ENCODE results near the gene HSPB6.
A peak's percentile ranks its signal among the peaks of the same experiment; 100 is the strongest.
"Not testable (repeated sequence)": the region's sequence is repeated elsewhere in the genome, so short reads cannot be mapped to it uniquely, and the experiment has no call there.

HSPB6 gene

GRCh38 chr19:35786299-35787160 is 29.7 kb upstream of the HSPB6 start:
- DNase-seq (ENCODE audit: low read depth), result no peak

DNA sequence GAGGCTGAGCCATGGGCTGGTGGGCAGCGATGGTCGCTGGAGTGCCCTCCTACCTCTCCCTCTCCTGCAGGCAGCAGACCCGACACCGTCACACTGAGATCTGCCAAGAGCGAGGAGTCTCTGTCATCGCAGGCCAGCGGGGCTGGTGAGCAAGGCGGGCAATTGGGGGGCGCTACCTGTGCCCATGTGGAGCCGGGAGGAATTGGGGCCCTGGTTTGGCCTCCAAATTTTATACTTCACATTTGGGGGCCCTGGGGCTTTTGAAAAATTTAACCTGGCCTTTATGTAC is 28.5 kb upstream of the HSPB6 start:
- DNase-seq (ENCODE audit: low read depth), result no peak

DNA sequence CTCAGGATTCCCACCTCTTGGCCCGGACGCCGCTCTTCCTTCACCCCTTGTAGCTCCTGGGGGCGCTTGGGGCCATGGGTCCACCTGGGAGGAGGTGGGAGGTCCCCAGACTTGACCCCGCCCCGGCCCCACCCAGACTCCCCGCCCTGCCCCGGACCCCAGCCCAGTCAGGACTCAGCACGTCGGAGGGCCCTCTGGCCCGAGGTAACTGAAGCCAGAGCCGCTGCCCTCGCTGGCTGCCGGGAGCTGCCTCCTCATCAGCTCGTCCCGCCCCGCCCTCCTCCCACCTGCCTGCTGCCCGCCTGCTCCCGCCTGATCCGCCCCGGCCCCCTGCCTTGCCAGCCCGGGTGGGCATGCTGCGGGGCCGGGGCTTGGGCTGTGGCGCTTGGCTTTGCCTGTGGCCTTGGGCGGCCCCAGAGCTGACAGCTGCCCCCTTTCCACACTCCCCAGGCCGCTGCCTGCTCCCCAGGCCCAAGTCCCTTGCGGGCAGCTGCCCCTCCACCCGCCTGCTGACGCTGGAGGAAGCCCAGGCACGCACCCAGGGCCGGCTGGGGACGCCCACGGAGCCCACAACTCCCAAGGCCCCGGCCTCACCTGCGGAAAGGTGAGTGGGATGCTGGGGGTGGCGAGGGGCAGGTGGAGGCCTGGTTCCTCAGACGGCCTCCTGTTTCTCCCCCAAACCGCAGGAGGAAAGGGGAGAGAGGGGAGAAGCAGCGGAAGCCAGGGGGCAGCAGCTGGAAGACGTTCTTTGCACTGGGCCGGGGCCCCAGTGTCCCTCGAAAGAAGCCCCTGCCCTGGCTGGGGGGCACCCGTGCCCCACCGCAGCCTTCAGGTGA is 27.9 kb upstream of the HSPB6 start:
- no peak for DNase-seq (ENCODE audit: low read depth)

- DNase-seq (ENCODE audit: low read depth), result no peak
These were observed 26.9 kb upstream of the HSPB6 start for GRCh38 chr19:35783469-35784434.

GRCh38 chr19:35782589-35782988 is 25.8 kb upstream of the HSPB6 start:
- no peak for DNase-seq (ENCODE audit: low read depth)

GRCh38 chr19:35781650-35782049 is 24.8 kb upstream of the HSPB6 start:
- DNase-seq (ENCODE audit: low read depth), result no peak

GRCh38 chr19:35780717-35781116 is 23.9 kb upstream of the HSPB6 start:
- DNase-seq (ENCODE audit: low read depth), result no peak

DNA sequence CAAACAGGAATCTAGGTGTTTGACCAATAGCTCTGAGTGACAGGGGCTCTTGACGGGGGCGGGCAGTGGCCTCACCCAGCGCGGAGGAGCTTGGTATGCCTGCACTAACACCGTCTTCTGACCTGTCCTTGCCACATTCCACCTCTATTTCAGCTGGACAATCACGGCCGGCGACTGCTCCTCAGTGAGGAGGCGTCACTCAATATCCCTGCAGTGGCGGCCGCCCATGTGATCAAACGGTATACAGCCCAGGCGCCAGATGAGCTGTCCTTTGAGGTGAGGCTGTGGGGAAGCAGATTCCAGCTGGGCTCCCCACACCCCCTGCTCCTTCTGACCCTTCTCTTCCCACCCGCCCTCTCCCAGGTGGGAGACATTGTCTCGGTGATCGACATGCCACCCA is 23.2 kb upstream of the HSPB6 start:
- no peak for DNase-seq (ENCODE audit: low read depth)

DNA sequence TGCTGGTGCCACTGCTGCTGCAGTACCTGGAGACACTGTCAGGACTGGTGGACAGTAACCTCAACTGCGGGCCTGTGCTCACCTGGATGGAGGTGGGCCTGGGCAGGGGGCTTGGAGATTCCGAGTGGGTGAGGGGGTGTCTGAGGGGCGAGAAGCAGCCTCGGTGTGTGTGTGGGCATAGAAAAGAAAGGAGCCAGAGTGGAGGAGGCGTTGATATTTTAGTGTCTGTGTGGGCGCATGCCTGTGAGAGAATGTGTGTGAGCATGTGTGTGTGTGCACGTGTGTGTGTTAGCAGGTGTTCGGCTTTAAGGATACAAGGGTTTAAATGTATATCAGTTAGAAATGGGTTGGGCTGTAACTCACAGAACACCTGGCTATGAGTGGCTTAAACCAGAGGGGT is 22.2 kb upstream of the HSPB6 start:
- no peak for DNase-seq (ENCODE audit: low read depth)

GRCh38 chr19:35777961-35778360 is 21.1 kb upstream of the HSPB6 start:
- DNase-seq (ENCODE audit: low read depth), result no peak

- DNase-seq (ENCODE audit: low read depth), result no peak
These were observed 20.4 kb upstream of the HSPB6 start for GRCh38 chr19:35777086-35777841.

- DNase-seq (ENCODE audit: low read depth), result no peak
These were observed 19.4 kb upstream of the HSPB6 start for GRCh38 chr19:35776102-35776788.

- peak; percentile 100 for DNase-seq (ENCODE audit: low read depth)
These were observed 18.7 kb upstream of the HSPB6 start, which contains the start of gene ARHGAP33 for GRCh38 chr19:35775298-35776101. TSS of gene ARHGAP33 (plus strand) at chr19:35775564. CDS start at chr19:35775659, 95 bp downstream.

DNA sequence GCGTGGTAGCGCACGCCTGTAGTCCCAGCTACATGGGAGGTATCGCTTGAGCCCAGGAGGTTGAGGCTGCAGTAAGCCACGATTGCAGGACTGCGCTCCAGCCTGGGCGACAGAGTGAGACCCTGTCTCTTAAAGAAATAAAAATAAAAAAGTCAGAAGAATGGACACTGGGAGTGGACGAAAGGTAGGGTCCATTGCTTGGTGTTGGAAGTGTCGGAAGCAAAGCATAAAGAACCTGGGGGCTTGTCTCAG is 18.1 kb upstream of the HSPB6 start:
- DNase-seq (ENCODE audit: low read depth), result no peak

DNA sequence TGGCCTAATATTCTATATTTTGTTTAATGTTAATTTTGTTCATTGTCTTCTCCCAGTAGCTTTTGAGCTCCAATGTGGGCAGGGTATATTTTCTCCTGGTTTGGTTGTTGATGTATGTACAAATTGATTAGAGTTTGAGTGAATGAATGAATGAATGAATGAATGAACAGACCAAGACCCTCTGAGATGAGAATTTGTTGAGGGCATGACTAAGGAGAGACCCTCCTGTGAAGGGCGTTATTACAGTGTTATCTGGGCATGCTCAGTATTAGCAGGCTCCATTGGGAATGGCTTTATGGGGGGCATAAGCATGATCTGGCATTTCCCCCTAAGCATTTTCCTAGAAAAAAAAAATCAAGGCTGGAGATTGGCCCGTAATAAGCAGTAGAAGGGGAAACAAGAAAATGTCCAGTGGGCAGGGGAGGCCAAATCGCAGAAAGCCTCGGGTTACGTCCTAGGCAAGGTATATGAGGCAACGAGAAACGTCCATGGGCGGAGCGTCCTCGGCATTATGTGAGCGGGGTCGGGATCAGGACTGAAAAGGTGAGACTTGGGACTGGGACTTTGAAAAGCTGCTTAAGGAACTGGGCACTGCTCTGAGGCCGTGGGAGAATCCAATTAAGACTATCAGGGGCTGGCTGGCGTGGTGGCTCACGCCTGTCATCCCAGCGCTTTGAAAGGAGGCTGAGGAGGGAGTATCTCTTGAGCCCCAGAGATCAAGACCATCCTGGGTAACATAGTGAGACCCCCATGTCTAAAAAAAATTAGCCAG is 17.6 kb upstream of the HSPB6 start:
- DNase-seq (ENCODE audit: low read depth), result no peak

GRCh38 chr19:35773020-35773806 is 16.4 kb upstream of the HSPB6 start:
- DNase-seq (ENCODE audit: low read depth), result no peak

- DNase-seq (ENCODE audit: low read depth), result not testable (repeated sequence)
These were observed 15.5 kb upstream of the HSPB6 start for GRCh38 chr19:35772362-35772761.

- no peak for DNase-seq (ENCODE audit: low read depth)
These were observed 11.2 kb upstream of the HSPB6 start for GRCh38 chr19:35768082-35768421.
